Hypothalamus (tissue), 51 donors: Measurements from ENCODE around the gene R3HCC1L.
A peak's percentile ranks its signal among the peaks of the same experiment; 100 is the strongest.

Experiments
- DNase-seq, 51 donors: peaks; one replicate each; lab custom pipeline; 2025; lab: John Stamatoyannopoulos, UW

The R3HCC1L gene

GRCh38 chr10:98257198-98257597, 122.7 kb downstream of the R3HCC1L start:
- no peak for DNase-seq

DNA sequence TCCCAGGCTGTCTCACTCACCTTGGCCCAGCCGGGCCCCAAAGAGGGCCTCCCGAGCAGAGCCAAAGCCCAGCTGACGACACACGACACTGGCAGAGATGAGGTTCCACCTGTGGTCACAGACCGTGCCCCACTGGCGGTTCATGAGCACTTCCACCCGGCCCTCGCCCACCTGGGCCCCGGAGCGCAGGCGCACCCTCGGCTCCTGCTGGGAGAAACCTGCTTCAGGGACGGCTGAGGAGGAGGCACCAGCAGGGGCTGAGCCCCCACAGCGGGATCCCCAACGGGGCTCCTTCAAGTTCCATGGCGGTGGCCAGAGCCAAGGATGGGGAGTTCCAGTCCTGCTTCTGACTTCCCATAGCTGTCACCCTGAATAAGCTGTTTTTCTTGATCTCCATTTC, 123.5 kb downstream of the R3HCC1L start:
- no peak for DNase-seq

DNA sequence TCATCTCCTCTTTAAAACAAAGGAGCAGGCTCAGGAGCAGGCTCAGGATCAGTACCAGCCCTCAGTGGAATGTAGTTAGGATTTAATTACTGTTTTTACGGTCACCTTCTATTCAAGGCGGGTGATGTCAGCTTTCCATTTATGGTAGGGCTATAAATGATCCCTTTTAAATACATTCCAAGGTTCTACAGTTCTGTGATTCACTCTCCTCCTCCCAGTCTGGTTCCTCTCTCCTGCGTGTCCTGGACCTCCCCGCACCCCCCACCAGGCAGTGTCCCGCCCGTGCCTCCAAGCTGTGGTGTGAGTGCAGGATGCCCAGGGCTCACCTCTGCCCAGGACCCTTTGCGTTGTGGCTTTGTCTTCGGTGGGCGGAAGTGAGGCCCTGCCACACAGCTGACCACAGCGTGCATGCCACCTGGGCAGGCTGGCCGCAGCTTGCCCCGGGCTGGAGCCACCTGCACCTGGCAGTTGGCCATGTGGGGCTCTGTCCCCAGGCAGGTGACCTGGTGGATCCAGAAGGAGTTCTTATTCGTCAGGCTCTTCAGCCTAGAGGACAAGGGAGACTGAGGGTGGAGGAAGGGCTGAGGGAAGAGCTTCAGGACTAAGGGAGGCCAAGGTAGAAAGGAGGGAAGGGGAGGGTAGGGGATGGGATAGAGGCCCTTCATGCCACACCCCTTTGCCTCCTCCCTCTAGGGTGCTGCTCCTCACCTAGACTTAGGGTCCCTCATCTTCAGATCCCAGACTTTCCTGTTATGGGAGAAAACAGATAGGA, 124.4 kb downstream of the R3HCC1L start:
- DNase-seq: no peak

- no peak for DNase-seq
These were observed 125.3 kb downstream of the R3HCC1L start for GRCh38 chr10:98259606-98260315.

DNA sequence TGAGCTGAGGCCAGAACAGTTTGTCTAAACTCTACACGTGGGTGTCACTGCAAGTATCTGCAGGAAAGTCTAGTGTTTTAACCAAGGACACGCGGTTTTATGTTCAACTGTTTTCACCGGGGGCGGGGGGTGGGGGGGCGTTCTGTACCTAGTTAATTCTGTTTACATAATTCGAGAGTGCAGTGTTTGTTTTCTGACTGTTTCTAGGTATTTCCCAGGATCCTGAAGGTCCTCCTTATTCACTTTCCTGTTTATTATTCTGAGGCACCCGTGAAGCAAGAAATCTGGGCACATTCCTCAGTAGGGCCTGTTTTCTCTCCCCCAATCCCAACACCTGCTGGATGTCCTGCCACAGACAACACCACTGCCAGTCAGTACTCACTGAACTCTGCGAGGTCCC, 125.9 kb downstream of the R3HCC1L start:
- DNase-seq: no peak

- DNase-seq: no peak
These were observed 126.3 kb downstream of the R3HCC1L start for GRCh38 chr10:98260752-98261151.

- no peak for DNase-seq
These were observed 127.2 kb downstream of the R3HCC1L start for GRCh38 chr10:98261436-98262277.

DNA sequence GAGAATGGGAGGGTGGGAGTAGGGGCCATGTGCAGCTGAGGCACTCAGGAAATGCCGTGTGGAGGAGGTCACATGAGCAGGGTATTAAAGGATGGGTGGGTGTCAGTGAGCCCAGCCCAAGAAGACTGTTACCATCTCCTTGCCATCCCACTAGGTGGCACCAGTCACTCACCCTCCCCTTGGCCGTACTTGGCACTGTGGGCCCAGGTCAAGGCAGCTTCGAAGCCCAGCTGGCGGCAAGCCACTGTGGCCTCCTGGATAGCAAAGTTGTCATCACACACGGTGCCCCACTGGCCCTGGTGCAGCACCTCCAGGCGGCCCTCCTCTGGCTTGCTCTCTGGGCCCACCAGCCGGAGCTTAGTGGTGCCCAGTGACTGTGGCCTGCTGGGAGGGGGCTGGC, 128.1 kb downstream of the R3HCC1L start:
- DNase-seq: peak in 6 of 51 donors; percentile 4 to 25 (median 14)

DNA sequence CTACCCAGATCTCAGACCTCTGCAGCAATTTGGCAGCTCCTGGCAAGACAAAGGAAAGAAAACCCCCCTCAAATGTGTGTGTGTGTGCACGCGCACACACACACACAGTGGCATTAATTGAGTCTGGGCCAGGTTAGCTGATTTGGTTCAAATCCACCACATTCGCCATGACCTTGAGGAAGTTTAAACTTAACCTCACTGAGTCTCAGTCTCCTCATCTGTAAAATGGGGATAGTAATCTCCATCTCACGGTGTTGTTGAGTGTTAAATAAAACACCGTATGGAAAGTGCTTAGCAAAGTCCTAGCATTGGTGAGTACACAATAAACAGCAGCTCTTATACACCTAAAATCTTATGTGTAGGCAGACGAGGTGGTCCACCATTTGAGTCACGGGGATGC, 128.6 kb downstream of the R3HCC1L start:
- no peak for DNase-seq

GRCh38 chr10:98264378-98265065, 130.1 kb downstream of the R3HCC1L start:
- DNase-seq: no peak

DNA sequence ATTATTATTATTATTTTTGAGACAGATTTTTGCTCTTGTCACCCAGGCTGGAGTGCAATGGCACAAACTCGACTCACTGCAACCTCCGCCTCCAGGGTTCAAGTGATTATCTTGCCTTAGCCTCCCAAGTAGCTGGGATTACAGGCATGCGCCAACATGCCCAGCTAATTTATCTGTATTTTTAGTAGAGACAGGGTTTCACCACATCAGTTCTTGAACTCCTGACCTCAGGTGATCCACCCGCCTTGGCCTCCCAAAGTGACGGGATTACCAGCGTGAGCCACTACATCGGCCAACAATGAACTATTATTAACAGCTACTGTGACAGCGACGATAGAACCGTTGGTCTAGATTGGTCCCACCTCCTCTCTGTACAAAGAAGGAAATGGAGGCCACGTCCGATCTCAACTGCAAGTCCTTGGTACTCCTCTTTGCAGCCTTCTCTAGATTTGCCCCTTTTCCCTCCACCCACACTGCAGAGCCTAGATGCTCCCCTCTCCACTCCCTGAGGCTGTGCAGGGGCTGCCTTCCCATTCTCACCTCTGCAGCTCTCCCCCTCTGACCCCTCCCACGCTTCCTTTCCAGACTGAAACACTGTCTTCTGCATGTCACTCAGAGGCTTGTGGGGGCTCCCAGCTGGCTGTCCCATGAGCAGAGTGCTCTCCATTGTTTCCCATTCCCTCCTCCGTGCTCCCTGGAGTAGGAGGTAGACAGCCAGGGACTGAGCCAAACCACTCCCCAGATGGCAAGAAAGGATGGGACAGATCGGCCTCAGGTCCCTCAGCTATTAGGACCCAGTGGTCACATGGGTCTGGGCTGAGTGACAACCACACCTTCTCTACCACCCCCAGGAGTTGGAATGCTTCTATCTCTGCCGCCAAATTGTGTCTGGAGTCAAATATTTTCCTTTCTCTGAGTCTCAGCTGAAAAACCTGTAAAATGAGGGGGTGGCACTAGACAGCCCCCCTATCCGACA, 131.2 kb downstream of the R3HCC1L start:
- DNase-seq: no peak

DNA sequence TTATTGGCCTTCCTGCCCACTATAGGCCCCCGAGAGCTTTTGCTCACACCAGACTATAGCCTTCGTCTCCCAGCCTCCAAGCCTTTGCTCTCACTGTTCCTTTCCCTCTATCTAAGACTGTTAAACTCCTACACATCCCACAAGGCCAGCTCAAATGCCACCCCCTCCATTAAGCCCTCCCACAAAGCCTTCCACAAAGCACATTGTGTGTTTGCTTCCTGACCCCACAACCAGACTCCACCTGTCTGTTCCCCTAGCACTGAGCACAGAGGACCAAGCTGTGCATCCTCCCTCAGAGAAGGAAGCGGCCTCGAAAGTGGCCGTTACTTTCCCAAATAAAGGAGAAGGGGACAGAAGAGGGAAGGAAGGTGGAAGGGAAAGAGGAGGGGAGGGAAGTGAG, 132.2 kb downstream of the R3HCC1L start:
- DNase-seq: no peak

GRCh38 chr10:98267069-98267893, 132.8 kb downstream of the R3HCC1L start:
- DNase-seq: no peak

GRCh38 chr10:98267894-98268693, 133.6 kb downstream of the R3HCC1L start, which contains the start of gene LOXL4:
Gene LOXL4 (minus strand): TSS chr10:98268194. CDS start chr10:98263019, 5,175 bp downstream.
- peak in 5 of 51 donors; percentile 15 to 46 (median 35) for DNase-seq

DNA sequence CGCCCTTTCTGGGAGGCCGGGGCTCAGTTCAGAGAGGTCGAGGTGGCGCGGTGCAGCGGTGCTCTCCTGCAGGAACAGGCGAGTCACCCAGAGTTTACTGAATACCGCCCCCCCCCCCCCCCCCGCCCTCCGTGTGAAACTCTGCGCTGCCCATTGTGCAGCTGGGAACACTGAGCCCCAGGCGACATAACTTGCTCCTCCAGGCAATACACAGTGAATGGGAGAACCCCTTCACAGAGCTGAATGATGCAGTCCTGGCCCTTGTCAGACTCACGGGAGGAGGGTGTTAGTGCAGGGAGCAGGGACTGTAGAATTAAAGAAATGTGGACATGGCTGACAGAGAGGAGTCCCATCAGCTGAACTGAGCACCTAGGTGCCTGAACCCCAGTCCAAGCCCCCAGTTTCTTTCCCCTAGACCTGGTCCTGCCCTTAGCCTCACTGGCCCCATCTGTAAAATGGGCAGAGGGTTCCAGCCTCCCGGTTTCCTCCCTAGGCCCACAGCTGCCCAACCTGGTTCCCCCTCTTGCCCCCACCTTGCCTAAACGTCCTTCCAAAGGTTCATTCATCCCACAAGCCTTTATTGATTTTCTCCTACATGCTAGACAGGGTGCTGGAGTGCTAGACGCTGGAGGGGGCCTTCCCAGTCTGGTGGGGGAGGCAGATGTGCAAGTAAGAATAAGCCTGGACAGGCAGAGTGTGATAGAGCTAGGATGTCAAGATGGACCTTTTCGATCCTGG, 134.4 kb downstream of the R3HCC1L start:
- no peak for DNase-seq

- peak in 13 of 51 donors; percentile 17 to 65 (median 29) for DNase-seq
These were observed 135.0 kb downstream of the R3HCC1L start for GRCh38 chr10:98269435-98269912.
